Measurements from ENCODE around the gene ADAM12.

Gene ADAM12, protein sequence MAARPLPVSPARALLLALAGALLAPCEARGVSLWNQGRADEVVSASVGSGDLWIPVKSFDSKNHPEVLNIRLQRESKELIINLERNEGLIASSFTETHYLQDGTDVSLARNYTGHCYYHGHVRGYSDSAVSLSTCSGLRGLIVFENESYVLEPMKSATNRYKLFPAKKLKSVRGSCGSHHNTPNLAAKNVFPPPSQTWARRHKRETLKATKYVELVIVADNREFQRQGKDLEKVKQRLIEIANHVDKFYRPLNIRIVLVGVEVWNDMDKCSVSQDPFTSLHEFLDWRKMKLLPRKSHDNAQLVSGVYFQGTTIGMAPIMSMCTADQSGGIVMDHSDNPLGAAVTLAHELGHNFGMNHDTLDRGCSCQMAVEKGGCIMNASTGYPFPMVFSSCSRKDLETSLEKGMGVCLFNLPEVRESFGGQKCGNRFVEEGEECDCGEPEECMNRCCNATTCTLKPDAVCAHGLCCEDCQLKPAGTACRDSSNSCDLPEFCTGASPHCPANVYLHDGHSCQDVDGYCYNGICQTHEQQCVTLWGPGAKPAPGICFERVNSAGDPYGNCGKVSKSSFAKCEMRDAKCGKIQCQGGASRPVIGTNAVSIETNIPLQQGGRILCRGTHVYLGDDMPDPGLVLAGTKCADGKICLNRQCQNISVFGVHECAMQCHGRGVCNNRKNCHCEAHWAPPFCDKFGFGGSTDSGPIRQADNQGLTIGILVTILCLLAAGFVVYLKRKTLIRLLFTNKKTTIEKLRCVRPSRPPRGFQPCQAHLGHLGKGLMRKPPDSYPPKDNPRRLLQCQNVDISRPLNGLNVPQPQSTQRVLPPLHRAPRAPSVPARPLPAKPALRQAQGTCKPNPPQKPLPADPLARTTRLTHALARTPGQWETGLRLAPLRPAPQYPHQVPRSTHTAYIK

DNA sequence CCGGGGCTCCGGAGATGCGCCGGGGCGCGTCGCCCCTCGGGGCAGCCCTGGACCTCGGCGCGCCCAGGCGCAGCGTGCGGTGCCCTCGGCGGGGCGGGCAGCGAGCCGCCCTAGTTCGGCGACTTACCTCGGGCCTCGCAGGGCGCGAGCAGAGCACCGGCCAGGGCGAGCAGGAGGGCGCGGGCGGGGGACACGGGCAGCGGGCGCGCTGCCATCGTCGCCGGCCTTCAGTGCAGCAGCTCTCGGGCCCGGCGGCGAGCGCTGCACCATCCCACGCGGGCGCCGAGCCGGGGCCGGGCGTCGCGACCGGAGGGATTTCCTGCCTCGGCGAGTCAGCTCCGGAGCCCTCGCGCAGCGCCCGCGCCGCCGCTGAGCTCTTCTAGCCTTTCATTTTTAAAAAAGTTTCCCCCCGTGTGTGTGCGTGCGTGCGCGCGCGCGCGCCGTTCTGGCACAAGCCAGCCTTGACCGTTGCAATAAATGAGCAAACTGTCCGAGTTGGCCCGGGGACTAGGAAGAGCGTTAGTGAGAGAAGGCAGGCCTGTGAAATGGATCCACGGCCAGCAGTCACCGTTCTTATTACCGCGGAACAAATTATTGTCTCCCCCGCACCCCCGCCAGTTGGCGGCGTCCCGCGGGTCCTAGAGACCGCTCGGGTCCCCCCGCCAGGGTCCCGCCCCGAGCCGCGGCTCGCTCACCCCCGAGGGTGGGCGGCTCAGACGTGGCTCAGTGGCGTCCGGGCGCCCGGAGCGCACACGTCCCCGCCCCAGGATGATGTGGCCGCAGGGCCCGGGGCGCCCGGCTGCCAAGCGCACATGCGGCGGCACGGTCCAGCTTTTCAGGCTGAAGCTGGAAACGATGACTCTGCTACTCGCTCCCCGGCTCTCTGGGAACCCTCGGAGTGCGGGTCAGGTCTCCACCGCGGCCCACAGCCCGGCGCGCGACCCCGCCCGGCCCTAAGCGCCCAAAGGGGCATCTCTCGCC is at the start of gene ADAM12:
Gene ADAM12, minus strand, starts transcription at position 547 of the 981 bp plus-strand sequence. Its CDS starts 332 bp downstream, at position 215.
- DNase-seq, result no peak

DNA sequence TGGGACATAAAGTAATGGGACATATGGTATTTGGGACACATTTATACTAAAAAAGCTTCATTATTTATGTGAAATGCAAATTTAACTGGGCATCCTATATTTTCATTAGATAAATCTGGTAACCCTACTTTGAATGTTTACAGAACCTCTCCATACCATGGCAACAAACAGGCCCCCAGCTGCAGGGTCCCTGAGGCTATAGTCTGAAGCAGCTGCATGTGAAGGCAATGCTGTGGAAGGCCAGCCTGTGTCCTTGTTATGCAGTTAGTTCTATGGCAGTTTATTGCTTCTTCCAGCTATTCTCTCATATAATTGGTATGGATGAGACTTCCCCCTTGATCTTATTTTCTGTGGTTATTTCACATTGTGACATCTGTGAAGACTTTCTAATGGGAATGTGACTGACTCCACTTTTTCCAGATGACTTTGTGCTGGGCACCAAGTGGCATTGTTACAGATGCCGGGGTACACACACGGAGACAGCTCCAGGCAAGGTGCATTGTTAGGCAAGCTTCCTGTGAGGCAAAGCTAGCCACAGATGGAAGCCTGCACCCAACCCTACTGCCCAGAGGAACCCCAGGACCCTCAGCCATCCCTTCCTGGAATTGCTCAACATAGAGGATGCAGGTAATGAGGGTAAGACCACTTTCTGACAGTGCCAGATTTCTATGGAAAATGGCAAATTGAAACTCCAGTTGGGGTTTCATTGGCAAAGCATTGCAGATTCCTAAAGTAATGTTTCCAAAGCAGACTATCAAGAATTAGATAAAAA is 49.5 kb upstream of the ADAM12 start:
- DNase-seq, result no peak

DNA sequence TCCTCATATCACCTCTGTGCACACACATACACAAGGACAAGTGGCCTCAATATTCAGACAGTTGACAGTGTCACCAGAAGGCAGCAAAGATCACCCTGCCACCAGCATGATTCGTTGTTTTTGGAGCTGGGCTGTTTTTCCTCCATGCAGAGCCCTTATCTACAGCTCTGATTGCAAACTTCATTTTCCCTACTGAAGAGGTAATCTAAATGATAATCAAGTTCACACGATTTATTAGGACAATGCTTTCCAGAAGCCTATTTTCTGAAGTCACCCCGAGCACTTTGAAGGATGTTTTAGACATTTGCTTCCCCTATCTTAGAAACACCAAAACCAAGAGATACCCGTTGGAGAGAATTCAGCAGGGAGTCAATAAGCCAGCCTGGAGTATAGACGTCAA is 46.0 kb upstream of the ADAM12 start:
- no peak for DNase-seq

DNA sequence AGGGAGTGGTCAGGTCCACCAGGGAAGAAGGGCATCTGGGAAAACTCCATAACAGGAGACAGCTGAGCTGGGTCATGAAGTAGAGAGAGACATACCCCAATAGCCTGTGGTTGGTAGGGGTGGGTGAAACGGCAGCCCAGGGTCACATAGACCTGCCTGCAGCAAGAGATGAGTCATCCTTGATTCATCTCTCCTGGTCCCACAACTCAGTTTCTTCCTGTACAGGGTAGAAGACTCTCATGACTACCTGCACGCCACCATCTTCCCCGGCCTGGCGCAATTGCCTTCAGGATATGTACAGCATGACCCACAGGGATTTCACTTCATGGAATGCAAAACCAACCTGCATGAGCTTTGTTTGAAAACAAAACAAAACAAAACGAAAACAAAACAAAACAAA is 45.1 kb upstream of the ADAM12 start:
- DNase-seq, result no peak

DNA sequence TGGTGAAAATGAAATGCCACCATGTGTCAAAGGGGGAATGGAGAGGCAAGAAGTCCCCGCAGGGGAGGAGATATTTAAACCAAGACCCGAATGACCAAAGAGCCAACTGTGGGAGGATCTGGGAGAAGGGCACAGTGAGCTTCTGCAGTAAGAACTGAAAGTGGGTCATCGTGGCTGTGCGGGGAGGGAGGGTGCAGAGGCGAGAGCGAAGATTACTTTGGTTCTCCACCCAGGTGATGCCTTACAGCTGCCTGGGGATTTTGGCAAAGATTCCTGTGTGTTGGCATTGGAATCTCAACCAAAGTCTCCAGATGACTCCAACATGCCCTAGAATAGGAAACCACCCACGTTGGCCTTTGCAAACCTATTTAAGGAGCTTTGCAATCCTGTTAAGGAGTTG is 44.2 kb upstream of the ADAM12 start:
- no peak for DNase-seq

DNA sequence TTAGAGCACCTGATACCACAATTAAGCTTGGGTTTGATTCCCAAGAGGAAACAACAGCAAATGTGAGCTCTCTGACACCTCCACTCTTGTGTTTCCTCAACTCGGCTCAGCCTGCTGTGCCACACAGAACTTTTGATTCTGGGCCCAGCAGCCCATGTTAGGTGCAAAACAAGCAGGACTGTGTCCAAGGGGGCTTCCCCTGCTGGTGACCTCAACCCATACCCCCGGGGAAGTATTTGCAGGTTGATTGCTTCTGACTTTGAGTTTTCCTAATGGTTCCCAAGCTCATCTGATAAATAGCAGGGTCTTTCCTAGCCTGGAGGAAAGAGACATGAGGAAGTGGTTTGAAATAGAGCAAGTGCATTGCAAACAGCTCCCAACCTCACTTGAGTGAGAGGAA is 43.5 kb upstream of the ADAM12 start:
- no peak for DNase-seq

DNA sequence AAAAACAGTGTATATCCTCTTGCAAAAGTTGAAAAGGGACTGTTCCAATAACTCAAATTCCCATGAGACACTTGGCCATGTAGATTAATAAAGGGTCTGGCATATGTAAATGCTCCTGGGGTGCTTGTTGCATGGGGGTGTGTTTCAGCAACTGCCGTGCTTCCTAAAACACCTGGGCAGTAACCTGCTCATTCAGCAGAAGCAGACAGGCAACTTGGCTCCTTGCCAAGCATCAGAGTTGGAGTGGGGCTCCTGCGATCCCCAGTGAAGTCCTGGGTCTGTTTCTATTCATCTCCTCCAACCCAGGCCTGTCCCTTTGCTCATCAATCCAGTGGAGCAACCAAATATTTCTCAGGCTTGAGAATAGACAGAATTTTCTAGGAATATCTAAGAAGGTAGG is 42.2 kb upstream of the ADAM12 start:
- no peak for DNase-seq

DNA sequence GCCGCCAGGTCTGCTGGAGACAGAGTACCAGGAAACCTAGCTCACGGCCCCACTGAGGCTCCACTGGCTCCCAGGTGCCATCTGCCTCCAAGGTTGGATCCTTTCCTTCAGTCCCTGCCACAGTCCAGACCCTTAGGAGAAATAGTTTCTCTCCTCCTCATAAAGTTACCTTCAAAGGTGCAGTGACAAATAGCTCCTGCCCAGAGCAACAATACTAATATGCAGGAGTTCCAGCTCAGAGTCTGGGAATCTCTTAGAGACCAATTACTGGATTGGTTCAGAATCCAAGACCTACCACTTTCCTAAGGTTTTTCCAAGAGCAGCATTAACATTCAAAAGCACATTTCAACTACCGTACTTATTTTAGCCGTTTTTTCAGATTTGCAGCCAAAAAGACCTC is 41.0 kb upstream of the ADAM12 start:
- DNase-seq, result no peak

DNA sequence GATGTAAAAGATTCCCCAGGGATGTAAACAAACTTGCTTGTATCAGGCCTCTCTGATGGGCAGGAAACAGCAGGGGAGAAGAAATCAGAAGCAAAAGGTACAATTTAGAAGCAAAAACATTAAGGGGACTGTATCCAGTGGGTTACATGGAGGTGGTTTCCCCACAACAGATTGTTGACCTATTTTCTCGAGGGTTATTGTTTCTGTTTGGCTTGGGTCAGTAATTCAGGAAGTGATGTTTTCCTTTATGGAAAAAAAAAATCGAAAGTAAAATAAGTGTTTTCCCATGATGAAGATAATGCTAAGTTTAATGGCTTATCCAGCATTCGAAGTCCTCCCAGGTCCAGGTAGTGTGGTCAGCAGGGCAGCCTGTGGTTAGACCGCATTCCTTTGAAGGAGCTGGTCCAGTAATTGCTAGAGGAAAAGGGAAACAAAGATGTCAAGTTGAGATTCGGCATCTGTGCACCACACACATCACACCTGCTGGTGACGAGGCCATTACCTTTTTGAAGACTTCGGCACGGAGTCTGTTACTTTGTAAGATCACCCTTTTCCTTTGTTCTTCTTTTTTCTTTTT is 37.3 kb upstream of the ADAM12 start:
- no peak for DNase-seq

DNA sequence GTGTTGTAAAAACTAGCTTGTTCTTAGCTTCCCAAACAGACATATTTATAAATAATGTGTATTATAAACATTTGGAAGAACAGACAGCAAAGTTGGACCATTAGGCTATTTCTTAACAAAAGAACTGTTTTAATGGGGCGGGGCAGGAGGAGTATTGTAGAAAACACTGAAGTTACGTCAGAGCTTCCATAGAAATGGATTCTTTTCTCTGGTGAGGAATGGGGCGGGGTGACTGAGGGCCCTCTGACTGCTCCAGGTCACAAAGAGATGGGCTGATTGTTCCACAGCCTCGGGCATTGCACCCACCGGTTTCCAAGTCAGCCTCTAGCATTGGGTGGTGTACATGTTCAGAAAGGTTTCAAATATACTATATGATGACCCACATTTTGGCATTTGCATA is 36.8 kb upstream of the ADAM12 start:
- no peak for DNase-seq

DNA sequence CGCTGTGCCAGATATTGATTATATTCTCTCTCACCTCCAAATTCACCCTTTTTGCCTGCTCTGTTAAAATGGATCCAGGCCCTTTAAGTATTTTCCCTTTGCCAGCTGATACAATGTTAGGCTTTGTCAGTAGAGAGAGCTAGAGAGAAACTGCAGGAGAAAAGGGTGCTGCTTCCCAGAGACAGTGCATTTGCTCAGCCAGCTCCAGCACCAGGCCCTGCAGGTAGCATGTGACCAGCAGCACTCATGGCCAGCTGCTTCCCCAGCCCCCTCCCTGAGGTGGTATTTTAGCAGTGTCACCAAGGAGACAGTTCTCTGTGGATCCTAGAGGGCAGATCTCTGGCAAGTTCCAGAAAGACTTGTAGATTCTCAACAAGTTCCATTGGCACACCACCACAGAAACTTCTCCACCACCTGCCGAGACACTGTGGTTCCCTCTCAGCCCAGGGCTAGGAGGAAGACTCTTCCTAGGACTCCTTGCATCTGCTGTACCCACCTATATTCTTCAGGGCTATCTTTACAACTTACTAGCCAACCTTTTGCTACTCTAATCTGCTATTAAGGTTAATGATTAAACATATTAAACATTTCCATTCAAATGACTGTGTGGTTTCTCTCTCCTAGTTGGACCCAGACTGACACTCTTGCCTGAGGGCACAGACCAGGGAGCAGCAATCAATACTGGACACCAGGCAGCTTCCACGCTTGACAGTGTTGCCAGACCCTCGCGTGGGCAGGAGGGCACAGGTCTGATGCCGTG is 35.6 kb upstream of the ADAM12 start:
- no peak for DNase-seq

DNA sequence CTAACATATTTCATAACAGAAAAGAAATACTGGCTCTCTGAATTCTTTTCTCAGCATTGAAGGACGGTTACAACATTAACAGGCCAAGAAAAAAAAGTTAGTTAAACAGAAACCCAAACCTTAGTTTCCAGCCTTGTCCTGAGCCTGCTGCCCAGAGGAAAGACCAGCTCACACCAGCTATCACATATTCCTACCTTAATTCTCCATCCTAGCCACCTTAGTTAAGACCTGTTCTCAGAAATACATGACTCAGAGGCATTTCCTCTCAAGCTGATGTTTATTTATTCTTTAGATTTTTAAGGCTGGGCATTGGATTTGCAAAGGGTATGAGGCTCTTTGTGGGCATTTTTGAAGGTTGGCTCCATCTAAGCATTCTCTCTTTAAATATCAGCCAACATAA is 34.3 kb upstream of the ADAM12 start:
- DNase-seq, result no peak

DNA sequence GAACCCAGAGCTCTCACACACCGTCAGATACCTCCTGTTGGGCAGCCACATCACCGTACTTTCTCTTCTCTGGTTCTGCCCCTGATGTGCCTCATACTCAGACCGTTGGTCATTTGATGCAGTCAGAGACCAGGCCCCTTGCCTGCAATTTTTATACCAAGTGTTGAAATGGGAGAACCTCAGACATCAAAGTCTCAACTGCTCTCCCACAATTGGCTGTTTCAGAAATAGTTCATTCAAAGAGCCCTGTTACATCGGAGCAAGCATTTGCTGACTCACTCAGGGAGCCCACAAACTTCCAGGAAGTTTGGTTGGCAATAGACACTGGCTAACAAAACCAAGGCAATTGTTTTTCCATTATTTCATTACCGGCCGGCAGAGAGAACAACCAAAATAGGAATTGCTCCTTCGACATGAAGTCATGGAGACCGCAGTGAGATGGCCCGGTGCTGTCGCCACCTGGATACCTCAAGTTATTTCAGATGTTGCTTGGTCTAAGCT is 33.5 kb upstream of the ADAM12 start:
- DNase-seq, result no peak

DNA sequence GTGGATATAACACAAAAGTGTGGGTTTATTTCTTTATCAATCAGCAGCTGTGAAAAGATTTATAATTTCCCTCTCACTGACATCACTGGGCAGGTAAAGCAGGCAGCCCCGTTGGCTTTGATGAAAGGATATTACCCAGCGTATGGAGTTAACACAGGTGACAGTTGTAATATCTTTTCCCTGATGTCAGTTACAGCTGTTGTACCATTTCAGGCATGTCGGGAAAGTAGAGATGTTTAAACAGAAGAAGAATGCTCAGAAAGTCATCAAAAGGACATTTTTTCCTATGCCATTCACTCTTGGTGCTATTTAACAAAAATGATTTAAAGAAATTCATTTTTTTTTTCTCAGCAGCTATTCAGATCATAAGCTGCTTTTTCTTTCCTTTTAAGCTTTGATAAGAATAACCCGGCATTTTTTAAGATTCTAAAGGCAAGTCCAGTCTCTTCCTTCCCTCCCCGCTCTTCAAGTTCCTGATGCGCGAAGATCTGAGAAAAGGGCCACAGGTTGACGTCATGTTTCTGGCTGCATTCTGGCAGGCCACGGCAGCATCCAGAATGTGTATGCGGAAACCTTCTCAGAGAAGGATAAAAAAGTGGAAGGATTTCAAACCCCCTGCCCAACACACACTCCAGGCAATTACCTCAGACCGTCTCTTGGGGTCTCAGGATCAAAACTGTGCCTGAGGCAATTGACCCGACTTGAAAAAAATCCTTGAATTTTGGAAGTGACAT is 32.5 kb upstream of the ADAM12 start:
- DNase-seq, result no peak

DNA sequence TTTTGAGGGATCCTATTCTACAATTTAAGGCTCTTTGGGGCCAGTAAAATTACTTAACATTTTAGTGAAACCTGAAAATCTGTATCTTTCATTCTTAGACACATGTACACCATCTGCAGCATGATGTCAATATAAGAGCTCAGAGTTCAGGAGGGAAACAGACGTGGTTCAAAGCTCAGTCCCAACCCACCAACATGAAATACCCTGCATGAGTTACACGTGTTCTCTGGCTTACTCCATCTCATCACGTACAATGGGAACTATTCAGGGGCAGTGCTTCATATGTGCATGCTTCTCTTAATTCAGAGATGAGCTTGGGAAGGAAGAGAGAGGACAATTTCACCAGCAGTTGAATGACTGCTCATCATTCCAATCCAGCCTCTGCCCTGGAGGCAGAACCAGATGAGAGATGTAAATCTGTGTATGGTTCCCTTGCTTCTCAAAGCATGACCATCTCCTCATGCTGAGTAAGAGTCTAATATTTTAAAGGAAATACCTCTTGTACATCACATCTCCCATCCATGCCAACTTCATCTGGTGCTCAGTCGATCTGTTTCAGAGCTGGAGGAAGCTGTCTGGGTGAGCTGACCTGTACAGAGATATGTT is 29.0 kb upstream of the ADAM12 start:
- DNase-seq, result no peak

DNA sequence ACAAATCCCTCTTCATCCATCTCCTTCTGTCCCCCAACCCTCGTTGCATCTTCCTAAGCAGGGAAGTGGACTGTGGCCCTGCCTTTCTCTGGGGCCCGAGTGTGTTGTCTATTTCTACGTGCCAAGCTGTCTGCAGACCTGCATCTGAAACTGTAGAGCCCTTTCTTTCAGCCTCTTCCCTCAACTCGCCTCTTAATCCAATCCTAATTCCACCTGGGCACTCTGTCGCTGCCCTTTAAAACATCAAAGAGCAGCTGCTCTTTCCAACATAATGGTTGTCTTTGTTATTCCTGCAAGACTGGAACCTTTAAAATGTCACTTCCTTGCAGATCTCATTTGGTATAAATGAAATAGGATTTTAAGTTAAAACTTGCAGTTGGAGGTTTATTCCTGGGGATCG is 21.5 kb upstream of the ADAM12 start:
- no peak for DNase-seq

DNA sequence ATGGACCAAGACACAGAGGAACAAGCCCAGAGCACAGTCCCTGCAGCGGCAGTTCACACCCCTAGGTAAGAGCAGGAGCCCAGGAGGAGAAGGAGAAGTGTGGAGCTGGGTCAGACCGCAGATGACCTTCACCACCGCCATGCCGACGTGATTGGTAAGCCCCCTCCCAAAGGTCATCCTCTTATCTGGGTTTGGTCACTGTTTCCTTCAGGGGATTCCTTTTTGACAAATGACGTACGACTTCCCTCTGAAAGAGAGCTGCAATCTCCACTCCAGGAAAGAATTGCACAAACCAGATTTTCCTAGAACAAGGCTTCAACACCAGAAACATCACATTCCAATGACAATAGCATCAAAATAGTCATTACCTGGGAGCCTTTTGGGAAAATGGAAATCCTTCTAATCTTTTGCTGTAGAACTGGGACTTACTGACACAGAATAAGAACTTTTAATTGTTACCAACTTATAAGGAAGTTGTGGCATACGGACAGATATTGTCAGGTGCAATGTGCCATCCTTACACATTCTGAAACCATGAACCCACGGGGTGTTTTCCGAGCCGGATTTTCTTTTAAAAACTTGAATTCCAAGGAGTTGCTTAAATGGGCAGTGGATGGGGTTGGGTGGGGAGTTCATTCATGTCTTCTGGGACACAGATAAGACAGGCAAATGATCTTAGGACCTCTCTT is 20.8 kb upstream of the ADAM12 start:
- DNase-seq, result no peak

DNA sequence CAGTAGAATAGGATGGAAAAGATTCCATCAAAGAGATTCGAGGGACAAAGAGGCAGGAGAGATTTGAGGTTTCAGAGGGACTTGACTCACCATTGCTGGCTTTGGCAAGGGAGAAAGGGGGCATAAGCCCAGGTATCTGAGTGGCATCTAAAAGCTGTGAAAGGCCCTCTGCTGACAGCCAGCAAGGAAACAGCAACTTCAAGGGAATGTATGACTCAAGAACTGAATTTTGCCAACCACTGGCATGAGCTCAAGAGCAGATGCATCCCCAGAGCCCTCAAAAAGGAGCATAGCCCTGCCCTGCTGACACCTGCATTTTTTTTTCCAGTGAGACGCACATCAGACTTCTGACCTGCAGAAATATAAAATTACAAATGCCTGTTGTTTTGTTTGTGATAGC is 19.6 kb upstream of the ADAM12 start:
- no peak for DNase-seq

DNA sequence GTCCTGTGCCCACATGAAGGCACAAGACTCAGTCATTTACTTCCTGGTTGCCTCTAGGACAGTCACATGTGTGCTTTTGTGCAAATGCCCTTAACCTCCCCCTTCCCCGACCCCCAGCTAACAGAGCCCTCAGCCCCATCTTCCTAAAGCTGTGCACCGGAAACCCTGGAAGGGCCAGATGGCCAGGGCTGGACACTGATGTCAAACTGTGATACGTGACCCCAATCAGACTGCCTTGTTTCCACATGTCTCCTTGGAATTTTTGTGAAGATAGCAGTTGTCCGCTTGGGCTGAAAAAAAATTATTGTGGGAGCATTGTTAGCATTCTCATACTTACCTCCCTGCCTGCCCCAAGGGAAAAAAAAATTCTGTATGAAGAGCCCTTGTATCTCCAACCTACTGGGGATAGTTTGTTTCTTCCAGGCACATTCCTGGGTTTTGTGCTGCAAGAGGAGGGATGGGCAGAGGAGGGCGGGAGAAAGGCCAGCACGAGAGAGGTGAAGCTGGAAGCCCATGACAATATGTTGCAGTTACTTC is 17.0 kb upstream of the ADAM12 start:
- DNase-seq, result no peak
